HCT116 (cell line): ENCODE data around the gene MAP4K1. TPM values are rescaled to one million over a fixed set of nuclear protein-coding genes. Genes with fewer than 3 reads are reported as not detected.

Experiments used
- ATAC-seq: fragments of 200-7000 bp; cut with Tn5 transposase; 2 replicates; pipeline ENCODE4 v1.9.1; 2020; ENCODE audit warnings: mild to moderate bottlenecking, moderate library complexity
- BruUV-seq: library from RNA; stranded (reverse); fragments of 400-500 nt; replicated peaks from 2 replicates; lab custom pipeline; 2021; lab: Mats Ljungman, UMichigan
- CTCF ChIA-PET: fragments of 300-600 bp; sonication (Branson Sonifier 250); formaldehyde crosslinking; loops from one replicate; lab custom pipeline; 2021; ENCODE audit warnings: antibody characterized with exemption; lab: Charles Lee
- POLR2A ChIA-PET: fragments of 300-600, 350-600 bp; sonication (Branson Sonifier 250); formaldehyde crosslinking; loops from one replicate; lab custom pipeline; 2021; ENCODE audit warnings: antibody characterized with exemption; lab: Charles Lee
- RAD21 ChIA-PET, 2 experiments: fragments of 300-600 bp; sonication (Branson Sonifier 250); formaldehyde crosslinking; loops; one replicate each; lab custom pipeline; 2023; ENCODE audit warnings: low total read pairs in 2 of 2; ENCODE audit not compliant: uncharacterized antibody in 2 of 2, unreplicated experiment in 2 of 2, low non-redundant PET in 1 of 2; lab: Charles Lee
- DNase-seq: peaks from one replicate; pipeline ENCODE4 v3.0.0-alpha.2; 2010; ENCODE audit warnings: low read depth, low spot score
- H2AFZ ChIP-seq: fragments of 200-600 bp; shearing (Covaris generic), sonication (generic); 2 replicates; pipeline ENCODE4 v1.6.1; 2017; ENCODE audit warnings: low read depth, mixed run types, mixed read lengths, antibody characterized with exemption, low read length; ENCODE audit not compliant: poor library complexity, severe bottlenecking
- H3K27ac ChIP-seq: 2 replicates; pipeline ENCODE4 v1.5.1; 2012; ENCODE audit warnings: low read depth, low read length
- H3K27me3 ChIP-seq: fragments of 200-600 bp; sonication (generic); 2 replicates; pipeline ENCODE4 v1.6.1; 2016; ENCODE audit warnings: mixed run types, low read length, mixed read lengths; ENCODE audit not compliant: insufficient read depth
- H3K36me3 ChIP-seq, 2 experiments: fragments of 200-500 bp in 1 of 2; fragments of 200-600 bp in 1 of 2; sonication (Bioruptor generic) in 1 of 2; sonication (generic) in 1 of 2; 2 replicates each; pipeline versions ENCODE4 v1.5.1 to v1.6.1; 2014 to 2016; ENCODE audit warnings: low read length in 2 of 2, inconsistent platforms in 1 of 2, mixed read lengths in 1 of 2, mixed run types in 1 of 2; ENCODE audit not compliant: insufficient read depth in 2 of 2, control insufficient read depth in 1 of 2
- H3K4me1 ChIP-seq, 2 experiments: fragments of 200-600 bp in 1 of 2; sonication (generic) in 1 of 2; 2 replicates each; pipeline versions ENCODE4 v1.5.1 to v1.6.1; 2012 to 2017; ENCODE audit warnings: low read length in 2 of 2, inconsistent platforms in 1 of 2, mild to moderate bottlenecking in 1 of 2, mixed read lengths in 1 of 2, mixed run types in 1 of 2, moderate library complexity in 1 of 2; ENCODE audit not compliant: insufficient read depth in 2 of 2, control insufficient read depth in 1 of 2
- H3K4me2 ChIP-seq: fragments of 200-600 bp; sonication (generic); 2 replicates; pipeline ENCODE4 v1.6.1; 2017; ENCODE audit warnings: mixed run types, low read length, mixed read lengths
- H3K4me3 ChIP-seq, 2 experiments: fragments of 200-600 bp in 1 of 2; sonication (generic) in 1 of 2; replicated peaks in 1 of 2; 2 replicates each; pipeline ENCODE4 v1.5.1; 2011 to 2016; ENCODE audit warnings: low read length in 2 of 2, control low read depth in 1 of 2, low read depth in 1 of 2, mild to moderate bottlenecking in 1 of 2, mixed read lengths in 1 of 2, mixed run types in 1 of 2
- H3K79me2 ChIP-seq: fragments of 200-600 bp; sonication (generic); 2 replicates; pipeline ENCODE4 v1.6.1; 2017; ENCODE audit warnings: mild to moderate bottlenecking, mixed run types, low read length, moderate library complexity, mixed read lengths; ENCODE audit not compliant: insufficient read depth
- H3K9ac ChIP-seq: fragments of 200-600 bp; sonication (generic); 2 replicates; pipeline ENCODE4 v1.6.1; 2016; ENCODE audit warnings: low read length, mixed read lengths
- H3K9me2 ChIP-seq: fragments of 200-600 bp; sonication (generic), shearing (Covaris generic); 2 replicates; pipeline ENCODE4 v1.6.1; 2017; ENCODE audit warnings: mixed run types, mild to moderate bottlenecking, moderate library complexity; ENCODE audit not compliant: insufficient read depth
- H3K9me3 ChIP-seq, 2 experiments: fragments of 200-500 bp in 1 of 2; fragments of 200-600 bp in 1 of 2; sonication (Bioruptor generic) in 1 of 2; sonication (generic) in 1 of 2; 2 replicates each; pipeline ENCODE4 v1.6.1; 2014 to 2017; ENCODE audit warnings: low read length in 2 of 2, mixed read lengths in 2 of 2, inconsistent platforms in 1 of 2, low read depth in 1 of 2, mild to moderate bottlenecking in 1 of 2, mixed run types in 1 of 2, moderate library complexity in 1 of 2; ENCODE audit not compliant: control insufficient read depth in 1 of 2, insufficient read depth in 1 of 2
- H4K20me1 ChIP-seq: fragments of 200-600 bp; sonication (generic), shearing (Covaris generic); 2 replicates; pipeline ENCODE4 v1.6.1; 2017; ENCODE audit warnings: mixed run types, mild to moderate bottlenecking, moderate library complexity; ENCODE audit not compliant: insufficient read depth
- ATF3 ChIP-seq: IDR thresholded peaks from 2 replicates; pipeline ENCODE4 v1.6.1; 2012
- CEBPB ChIP-seq: IDR thresholded peaks from 2 replicates; pipeline ENCODE4 v1.6.1; 2012; ENCODE audit warnings: low read depth
- EGR1 ChIP-seq: IDR thresholded peaks from 2 replicates; pipeline ENCODE4 v1.6.1; 2012; ENCODE audit warnings: low read depth
- EZH2phosphoT487 ChIP-seq: fragments of 200-600 bp; IDR thresholded peaks from 2 replicates; pipeline ENCODE4 v1.6.1; 2018; ENCODE audit warnings: antibody characterized with exemption, borderline replicate concordance
- JUND ChIP-seq: IDR thresholded peaks from 2 replicates; pipeline ENCODE4 v1.6.1; 2012
- POLR2A ChIP-seq: IDR thresholded peaks from 2 replicates; pipeline ENCODE4 v1.7.0; 2011; ENCODE audit warnings: borderline replicate concordance; ENCODE audit not compliant: insufficient read depth, insufficient read length; ENCODE audit errors: extremely low read depth
- POLR2AphosphoS5 ChIP-seq: IDR thresholded peaks from 2 replicates; pipeline ENCODE4 v1.6.1; 2011; ENCODE audit warnings: mild to moderate bottlenecking, low read depth, low read length, moderate library complexity
- RAD21 ChIP-seq: IDR thresholded peaks from 2 replicates; pipeline ENCODE4 v1.6.1; 2012; ENCODE audit warnings: low read depth, mild to moderate bottlenecking
- SIN3A ChIP-seq: IDR thresholded peaks from 2 replicates; pipeline ENCODE4 v1.6.1; 2012; ENCODE audit warnings: low read depth
- SP1 ChIP-seq: IDR thresholded peaks from 2 replicates; pipeline ENCODE4 v1.6.1; 2012; ENCODE audit warnings: low read depth
- SRF ChIP-seq: IDR thresholded peaks from 2 replicates; pipeline ENCODE4 v1.6.1; 2012; ENCODE audit warnings: low read depth
- TCF7L2 ChIP-seq: IDR thresholded peaks from 2 replicates; pipeline ENCODE4 v1.7.0; 2011; ENCODE audit warnings: borderline replicate concordance, inconsistent platforms; ENCODE audit not compliant: insufficient read depth, insufficient read length; ENCODE audit errors: extremely low read depth
- ZBTB33 ChIP-seq: IDR thresholded peaks from 2 replicates; pipeline ENCODE4 v1.6.1; 2011; ENCODE audit warnings: mild to moderate bottlenecking, low read length, moderate library complexity; ENCODE audit not compliant: insufficient replicate concordance; ENCODE audit errors: extremely low read depth
- ZFX ChIP-seq: fragments of 450-650 bp; IDR thresholded peaks from 2 replicates; pipeline ENCODE4 v1.6.1; 2017
- ZNF274 ChIP-seq: fragments of 200-500 bp; sonication (Bioruptor generic); IDR thresholded peaks from 2 replicates; pipeline ENCODE4 v1.6.1; 2014; ENCODE audit warnings: mild to moderate bottlenecking, low read depth, low read length, inconsistent platforms
- intact Hi-C: fragments of 100-400 bp; cut with micrococcal nuclease; formaldehyde crosslinking; loops from 2 replicates; pipeline ENCODE4 v1.10.0; 2022
- total RNA-seq: library from RNA; stranded (reverse); gene quantifications from one replicate; pipeline ENCODE4 v1.2.1, GENCODE V29; 2021; ENCODE audit not compliant: unreplicated experiment
- TF ChIP-seq, protein P1 (sequence below): IDR thresholded peaks from 2 replicates; pipeline ENCODE4 v1.6.1; 2012
- TF ChIP-seq, protein P2 (sequence below), 3 experiments: fragments of 200-600 bp in 1 of 3; sonication (generic) in 1 of 3; IDR thresholded peaks in 2 of 3; conservative IDR thresholded peaks in 1 of 3; 2 replicates each; pipeline ENCODE4 v1.5.1; 2012 to 2017; ENCODE audit warnings: low read depth in 2 of 3, low read length in 2 of 3, antibody characterized with exemption in 1 of 3, borderline replicate concordance in 1 of 3, control low read depth in 1 of 3, mild to moderate bottlenecking in 1 of 3, mixed read lengths in 1 of 3, mixed run types in 1 of 3, moderate library complexity in 1 of 3; ENCODE audit not compliant: insufficient read depth in 1 of 3
- TF ChIP-seq, protein P3 (sequence below): IDR thresholded peaks from 2 replicates; pipeline ENCODE4 v1.6.1; 2012; ENCODE audit warnings: low read depth

The MAP4K1 gene
- total RNA-seq, 1 experiment from 2014 or later: 9.1 TPM

- Histone ChIP-seq H3K9ac (no peak overlapping the region), H3K36me3 (no peaks in the 10 kb centered on the region), H3K9me3 (no peaks in the 10 kb centered on the region), H3K27ac (no peak overlapping the region), H2AFZ (no peak overlapping the region), H3K4me2 (no peak overlapping the region), H4K20me1 (no peaks in the 10 kb centered on the region), H3K4me1 (peaks cover 9 to 47% of the 10 kb centered on the region in 2 experiments), H3K4me3 (no peak overlapping the region), H3K27me3 (no peaks in the 10 kb centered on the region), H3K9me2 (no peaks in the 10 kb centered on the region), H3K79me2 (no peaks in the 10 kb centered on the region)
- TF ChIP-seq EGR1 (no peak), TCF7L2 (no peak), CEBPB (no peak), ZNF274 (no peak), POLR2AphosphoS5 (no peak), POLR2A (no peak), JUND (no peak), ATF3 (no peak), ZBTB33 (no peak), EZH2phosphoT487 (no peak), SIN3A (no peak), SP1 (no peak), SRF (no peak), ZFX (no peak), RAD21 (no peak)
- TF ChIP-seq, protein P1, sequence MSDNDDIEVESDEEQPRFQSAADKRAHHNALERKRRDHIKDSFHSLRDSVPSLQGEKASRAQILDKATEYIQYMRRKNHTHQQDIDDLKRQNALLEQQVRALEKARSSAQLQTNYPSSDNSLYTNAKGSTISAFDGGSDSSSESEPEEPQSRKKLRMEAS: no peak
- TF ChIP-seq, protein P2, sequence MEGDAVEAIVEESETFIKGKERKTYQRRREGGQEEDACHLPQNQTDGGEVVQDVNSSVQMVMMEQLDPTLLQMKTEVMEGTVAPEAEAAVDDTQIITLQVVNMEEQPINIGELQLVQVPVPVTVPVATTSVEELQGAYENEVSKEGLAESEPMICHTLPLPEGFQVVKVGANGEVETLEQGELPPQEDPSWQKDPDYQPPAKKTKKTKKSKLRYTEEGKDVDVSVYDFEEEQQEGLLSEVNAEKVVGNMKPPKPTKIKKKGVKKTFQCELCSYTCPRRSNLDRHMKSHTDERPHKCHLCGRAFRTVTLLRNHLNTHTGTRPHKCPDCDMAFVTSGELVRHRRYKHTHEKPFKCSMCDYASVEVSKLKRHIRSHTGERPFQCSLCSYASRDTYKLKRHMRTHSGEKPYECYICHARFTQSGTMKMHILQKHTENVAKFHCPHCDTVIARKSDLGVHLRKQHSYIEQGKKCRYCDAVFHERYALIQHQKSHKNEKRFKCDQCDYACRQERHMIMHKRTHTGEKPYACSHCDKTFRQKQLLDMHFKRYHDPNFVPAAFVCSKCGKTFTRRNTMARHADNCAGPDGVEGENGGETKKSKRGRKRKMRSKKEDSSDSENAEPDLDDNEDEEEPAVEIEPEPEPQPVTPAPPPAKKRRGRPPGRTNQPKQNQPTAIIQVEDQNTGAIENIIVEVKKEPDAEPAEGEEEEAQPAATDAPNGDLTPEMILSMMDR (IDR thresholded peaks at IDR 0.05 in 2 of 3, conservative IDR thresholded peaks at IDR 0.05 in 1 of 3; ENCODE audit: borderline replicate concordance in 1 of 3, insufficient read depth in 1 of 3, low read depth in 2 of 3, low read length in 2 of 3): no peak
- TF ChIP-seq, protein P3, sequence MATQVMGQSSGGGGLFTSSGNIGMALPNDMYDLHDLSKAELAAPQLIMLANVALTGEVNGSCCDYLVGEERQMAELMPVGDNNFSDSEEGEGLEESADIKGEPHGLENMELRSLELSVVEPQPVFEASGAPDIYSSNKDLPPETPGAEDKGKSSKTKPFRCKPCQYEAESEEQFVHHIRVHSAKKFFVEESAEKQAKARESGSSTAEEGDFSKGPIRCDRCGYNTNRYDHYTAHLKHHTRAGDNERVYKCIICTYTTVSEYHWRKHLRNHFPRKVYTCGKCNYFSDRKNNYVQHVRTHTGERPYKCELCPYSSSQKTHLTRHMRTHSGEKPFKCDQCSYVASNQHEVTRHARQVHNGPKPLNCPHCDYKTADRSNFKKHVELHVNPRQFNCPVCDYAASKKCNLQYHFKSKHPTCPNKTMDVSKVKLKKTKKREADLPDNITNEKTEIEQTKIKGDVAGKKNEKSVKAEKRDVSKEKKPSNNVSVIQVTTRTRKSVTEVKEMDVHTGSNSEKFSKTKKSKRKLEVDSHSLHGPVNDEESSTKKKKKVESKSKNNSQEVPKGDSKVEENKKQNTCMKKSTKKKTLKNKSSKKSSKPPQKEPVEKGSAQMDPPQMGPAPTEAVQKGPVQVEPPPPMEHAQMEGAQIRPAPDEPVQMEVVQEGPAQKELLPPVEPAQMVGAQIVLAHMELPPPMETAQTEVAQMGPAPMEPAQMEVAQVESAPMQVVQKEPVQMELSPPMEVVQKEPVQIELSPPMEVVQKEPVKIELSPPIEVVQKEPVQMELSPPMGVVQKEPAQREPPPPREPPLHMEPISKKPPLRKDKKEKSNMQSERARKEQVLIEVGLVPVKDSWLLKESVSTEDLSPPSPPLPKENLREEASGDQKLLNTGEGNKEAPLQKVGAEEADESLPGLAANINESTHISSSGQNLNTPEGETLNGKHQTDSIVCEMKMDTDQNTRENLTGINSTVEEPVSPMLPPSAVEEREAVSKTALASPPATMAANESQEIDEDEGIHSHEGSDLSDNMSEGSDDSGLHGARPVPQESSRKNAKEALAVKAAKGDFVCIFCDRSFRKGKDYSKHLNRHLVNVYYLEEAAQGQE: no peak
- ChIA-PET POLR2A (no interaction called here), CTCF (interaction anchor here (0.5 kb wide), 1 partner anchor 54 kb away, joined by 4 read pairs; no protein-coding TSS in a partner anchor), RAD21 (no interaction called here)
- no TSS peak for BruUV-seq
- ATAC-seq (no peak), DNase-seq (no peak)
- intact Hi-C loops: no loop called here
These were observed 24.4 kb upstream of the MAP4K1 start for GRCh38 chr19:38642176-38642575.
